K562 (cell line): ENCODE measurements around the gene SOX15. TPM values are rescaled to one million over a fixed set of nuclear protein-coding genes. Genes with fewer than 3 reads are reported as not detected.

Experiments
- ATAC-seq: fragments of 200-7000 bp; cut with Tn5 transposase; 3 replicates; pipeline ENCODE4 v1.9.1; 2020; ENCODE audit warnings: moderate library complexity
- BruUV-seq: library from RNA; stranded (reverse); fragments of 400-500 nt; replicated peaks from 2 replicates; lab custom pipeline; 2021; lab: Mats Ljungman, UMichigan
- CTCF ChIA-PET: fragments of 300-600 bp; formaldehyde crosslinking; extraction: SDS; loops from one replicate; lab custom pipeline; 2021; ENCODE audit warnings: low intra/inter-chr PET ratio; lab: Yijun Ruan, JAX
- POLR2A ChIA-PET: fragments of 300-600, 350-650 bp; sonication (Branson Sonifier 250); formaldehyde crosslinking; extraction: SDS; loops from one replicate; lab custom pipeline; 2021; ENCODE audit warnings: antibody characterized with exemption, inconsistent platforms; lab: Yijun Ruan, JAX
- DNase-seq, 4 experiments: peaks; one replicate each; pipeline versions ENCODE4 v3.0.0 to v3.0.0-alpha.2; 2011 to 2018; ENCODE audit warnings: low spot score in 3 of 4, mixed read lengths in 3 of 4; ENCODE audit errors: extremely low read depth in 1 of 4
- FAIRE-seq: peaks from 2 replicates; lab custom pipeline; 2011; peaks lifted over from hg19 to GRCh38; lab: Jason Lieb, UNC
- H2AFZ ChIP-seq: 2 replicates; pipeline ENCODE4 v1.6.0; 2011; ENCODE audit warnings: low read depth, low read length, control low read depth, inconsistent platforms
- H3K27ac ChIP-seq: fragments of 200-600 bp; 3 replicates; pipeline ENCODE4 v1.8.0; 2011; ENCODE audit warnings: low read depth, mild to moderate bottlenecking, control low read depth, inconsistent platforms, low read length, moderate library complexity, mixed read lengths; ENCODE audit errors: extremely low read depth
- H3K27me3 ChIP-seq, 2 experiments: fragments of 300-600 bp in 1 of 2; 2 replicates in 1 of 2; 3 replicates in 1 of 2; pipeline versions ENCODE4 v1.6.0 to v1.8.0; 2011; ENCODE audit warnings: inconsistent platforms in 2 of 2, low read length in 2 of 2, mild to moderate bottlenecking in 1 of 2, mixed read lengths in 1 of 2, moderate library complexity in 1 of 2; ENCODE audit not compliant: control insufficient read depth in 2 of 2, insufficient read depth in 2 of 2
- H3K36me3 ChIP-seq: fragments of 300-600 bp; 3 replicates; pipeline ENCODE4 v1.8.0; 2011; ENCODE audit warnings: mild to moderate bottlenecking, low read length, inconsistent platforms; ENCODE audit not compliant: control insufficient read depth, insufficient read depth
- H3K4me1 ChIP-seq, 2 experiments: fragments of 200-600 bp in 1 of 2; replicated peaks in 1 of 2; 2 replicates in 1 of 2; 3 replicates in 1 of 2; pipeline versions ENCODE4 v1.5.1 to v1.8.0; 2011; ENCODE audit warnings: inconsistent platforms in 2 of 2, low read length in 2 of 2, mild to moderate bottlenecking in 1 of 2, mixed read lengths in 1 of 2, moderate library complexity in 1 of 2; ENCODE audit not compliant: control insufficient read depth in 2 of 2, insufficient read depth in 2 of 2
- H3K4me2 ChIP-seq: 2 replicates; pipeline ENCODE4 v1.6.1; 2011; ENCODE audit warnings: low read length, control low read depth, inconsistent platforms, mixed read lengths; ENCODE audit not compliant: insufficient read depth
- H3K4me3 ChIP-seq: fragments of 200-600 bp; sonication (generic), shearing (Covaris generic); 2 replicates; pipeline ENCODE4 v1.5.1; 2016; ENCODE audit warnings: control low read depth, inconsistent platforms
- H3K79me2 ChIP-seq: fragments of 200-600 bp; 3 replicates; pipeline ENCODE4 v1.8.0; 2011; ENCODE audit warnings: low read length, inconsistent platforms; ENCODE audit not compliant: control insufficient read depth, insufficient read depth
- H3K9ac ChIP-seq, 2 experiments: 2 replicates each; pipeline versions ENCODE4 v1.6.0 to v1.6.1; 2011; ENCODE audit warnings: low read depth in 2 of 2, low read length in 2 of 2, control low read depth in 1 of 2, inconsistent platforms in 1 of 2, mild to moderate bottlenecking in 1 of 2, mixed read lengths in 1 of 2; ENCODE audit not compliant: insufficient read depth in 1 of 2
- H3K9me1 ChIP-seq: one replicate; pipeline ENCODE4 v1.6.0; 2011; ENCODE audit warnings: inconsistent platforms, mild to moderate bottlenecking, low read length, moderate library complexity; ENCODE audit not compliant: control insufficient read depth, insufficient read depth
- H3K9me3 ChIP-seq: replicated peaks from 2 replicates; pipeline ENCODE4 v1.5.1; 2011; ENCODE audit warnings: low read depth, low read length, inconsistent platforms; ENCODE audit not compliant: control insufficient read depth, insufficient read depth
- H4K20me1 ChIP-seq: replicated peaks from 2 replicates; pipeline ENCODE4 v1.6.1; 2011; ENCODE audit warnings: low read length, inconsistent platforms, mixed read lengths; ENCODE audit not compliant: control insufficient read depth, insufficient read depth
- CBFA2T2 ChIP-seq: fragments of 450-650 bp; conservative IDR thresholded peaks from 2 replicates; pipeline ENCODE4 v1.6.1; 2017; ENCODE audit warnings: mild to moderate bottlenecking
- GMEB1 ChIP-seq: fragments of 250-450 bp; sonication (Bioruptor Pico); IDR thresholded peaks from 2 replicates; pipeline ENCODE4 v1.4.0; 2020; ENCODE audit warnings: mild to moderate bottlenecking
- HOXB6 ChIP-seq: fragments of 250-450 bp; sonication (Bioruptor Pico); IDR thresholded peaks from 2 replicates; pipeline ENCODE4 v1.5.1; 2022; ENCODE audit warnings: mild to moderate bottlenecking, borderline replicate concordance
- KLF10 ChIP-seq: fragments of 250-450 bp; sonication (Bioruptor Pico); IDR thresholded peaks from 2 replicates; pipeline ENCODE4 v1.6.1; 2021; ENCODE audit warnings: matching md5 sums
- MAFK ChIP-seq: IDR thresholded peaks from 2 replicates; pipeline ENCODE4 v1.6.1; 2011; ENCODE audit warnings: low read length, improper control_type of control experiment
- NCOR1 ChIP-seq: fragments of 450-650 bp; IDR thresholded peaks from 2 replicates; pipeline ENCODE4 v1.6.1; 2016; ENCODE audit warnings: mild to moderate bottlenecking, moderate library complexity
- PCBP2 ChIP-seq: fragments of 200-400 bp; formaldehyde crosslinking; IDR thresholded peaks from 2 replicates; pipeline ENCODE4 v1.6.1; 2018; ENCODE audit warnings: low read length, low read depth, mild to moderate bottlenecking, moderate library complexity; ENCODE audit not compliant: poor library complexity, severe bottlenecking
- POLR2A ChIP-seq: fragments of 450-650 bp; conservative IDR thresholded peaks from 2 replicates; pipeline ENCODE4 v1.6.1; 2016
- RAD21 ChIP-seq, 2 experiments: fragments of 250-450 bp in 1 of 2; fragments of 450-650 bp in 1 of 2; sonication (Bioruptor Pico) in 1 of 2; formaldehyde crosslinking in 1 of 2; IDR thresholded peaks in 1 of 2; conservative IDR thresholded peaks in 1 of 2; 2 replicates each; pipeline versions ENCODE4 v1.4.0 to v1.8.0; 2020 to 2022; ENCODE audit warnings: mild to moderate bottlenecking in 2 of 2, moderate library complexity in 1 of 2
- ZNF121 ChIP-seq: sonication (generic); formaldehyde crosslinking; conservative IDR thresholded peaks from 2 replicates; pipeline ENCODE4 v1.8.0; 2022; ENCODE audit warnings: missing genetic modification reagents
- ZNF431 ChIP-seq: sonication (generic); formaldehyde crosslinking; IDR thresholded peaks from 2 replicates; pipeline ENCODE4 v1.8.0; 2022; ENCODE audit warnings: mild to moderate bottlenecking, missing genetic modification reagents
- ZNF766 ChIP-seq: fragments of 200-800 bp; sonication (Bioruptor generic); conservative IDR thresholded peaks from 2 replicates; pipeline ENCODE4 v1.6.1; 2016; ENCODE audit warnings: missing genetic modification characterization, missing compliant biosample characterization
- WGBS: fragments of 100-300 bp; shearing (Covaris generic); methylation state at CpG from one replicate; pipeline ENCODE4 v1.1.6; 2016; ENCODE audit warnings: low coverage, mixed read lengths; ENCODE audit not compliant: insufficient coverage; ENCODE audit errors: missing lambda C conversion rate; 5-methylcytosine and 5-hydroxymethylcytosine counted together
- in situ Hi-C: fragments of 300-500 bp; cut with MboI; formaldehyde crosslinking; loops from 4 replicates; pipeline ENCODE4 v1.15.0; 2018; ENCODE audit warnings: inconsistent platforms, mixed read lengths
- intact Hi-C: fragments of 100-400 bp; cut with micrococcal nuclease; formaldehyde crosslinking; loops from 2 replicates; pipeline ENCODE4 v1.14.2; 2022
- polyA plus RNA-seq, 8 experiments: library from polyadenylated mRNA; depleted of rRNA in 4 of 8; stranded (reverse) in 5 of 8; unstranded in 3 of 8; fragments of >200 nt; fragmentation: Nextera tagmentation in 2 of 8; fragmentation: Illumina TruSeq in 1 of 8; extraction: Ambion mirVana in 2 of 8; extraction: Trizol in 1 of 8; gene quantifications; 2 replicates each; pipeline versions ENCODE4 v1.2.1 to v1.2.3, GENCODE V29; 2011 to 2014; ENCODE audit warnings: inconsistent platforms in 1 of 8, missing spikeins in 1 of 8
- total RNA-seq, 7 experiments: library from RNA; depleted of rRNA in 6 of 7; stranded (reverse); fragments of >200 nt in 6 of 7; fragmentation: Illumina TruSeq in 2 of 7; extraction: Trizol in 2 of 7; gene quantifications; 2 replicates each; pipeline versions ENCODE4 v1.2.1 to v1.2.3, GENCODE V29; 2011 to 2021; ENCODE audit warnings: low replicate concordance in 1 of 7

Gene SOX15
- total and polyA plus RNA-seq, 9 of the 15 experiments (the other 6 are each of a cell fraction or from before 2014, with no cell fraction given), result 0.07 to 0.33 (median 0.19) TPM; not detected in 5

DNA sequence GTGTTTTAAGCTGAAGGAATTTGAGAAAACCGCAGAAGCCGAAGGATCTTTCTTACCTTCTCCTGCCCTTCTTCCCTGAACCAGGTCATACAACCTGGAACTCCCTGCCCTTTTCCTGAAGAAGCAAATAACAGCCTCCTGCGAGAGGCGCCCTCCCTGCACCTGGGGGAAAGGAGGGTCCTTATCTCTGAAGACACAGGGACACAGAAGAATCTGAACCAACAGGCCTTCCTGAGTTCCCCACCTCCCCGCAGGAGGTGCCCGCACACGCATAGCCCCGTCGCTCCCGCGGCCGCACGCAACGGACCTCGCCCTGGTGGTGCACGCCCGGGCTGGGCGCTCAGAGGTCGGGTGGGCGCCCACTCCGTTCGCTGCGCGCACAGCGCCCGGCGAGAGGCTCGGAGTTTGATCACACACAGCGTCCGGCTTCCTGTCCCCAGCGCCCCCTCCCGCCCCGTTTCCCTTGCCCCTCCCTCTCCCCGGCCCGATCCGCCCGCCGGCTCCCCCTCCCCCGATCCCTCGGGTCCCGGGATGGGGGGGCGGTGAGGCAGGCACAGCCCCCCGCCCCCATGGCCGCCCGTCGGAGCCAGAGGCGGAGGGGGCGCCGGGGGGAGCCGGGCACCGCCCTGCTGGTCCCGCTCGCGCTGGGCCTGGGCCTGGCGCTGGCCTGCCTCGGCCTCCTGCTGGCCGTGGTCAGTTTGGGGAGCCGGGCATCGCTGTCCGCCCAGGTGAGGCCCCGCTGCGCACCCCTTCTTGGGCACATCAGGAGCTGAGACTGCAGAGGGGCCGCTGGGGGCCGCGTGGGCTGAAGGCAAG lies 41.1 kb downstream of the SOX15 start, which contains the start of gene TNFSF12 (continued):
- TF ChIP-seq PCBP2, result no peak
- peak; percentile 40; the same call in 1 of the 2 replicates for TF ChIP-seq NCOR1

- H3K27ac ChIP-seq, result no peak overlapping the region
- no peak overlapping the region for H3K4me2 ChIP-seq
- no peaks in the 10 kb centered on the region for H3K27me3 ChIP-seq
- no peaks in the 10 kb centered on the region for H3K79me2 ChIP-seq
- no peaks in the 10 kb centered on the region for H4K20me1 ChIP-seq
- BruUV-seq, result no TSS peak
- H2AFZ ChIP-seq, result no peak overlapping the region
- no peak for ATAC-seq
- intact Hi-C loops, result no loop called here
- H3K4me3 ChIP-seq, result no peak overlapping the region
- FAIRE-seq, result no peak
- TF ChIP-seq GMEB1 (CRISPR knock-in tag) (no peak), HOXB6 (no peak), ZNF121 (CRISPR knock-in tag) (no peak), RAD21 (CRISPR knock-in tag; conservative IDR thresholded peaks at IDR 0.05 in 1 of 2, IDR thresholded peaks at IDR 0.05 in 1 of 2) (no peak), KLF10 (CRISPR knock-in tag) (no peak), MAFK (no peak), CBFA2T2 (no peak), ZNF766 (no peak), ZNF431 (CRISPR knock-in tag) (no peak), POLR2A (no peak)
- TF ChIP-seq, all 486 proteins: peak for 0
- ChIA-PET CTCF (no interaction called here), POLR2A (interaction anchor here (1.3 kb wide), 1 partner anchor 10 kb away, joined by 3 read pairs; no protein-coding TSS in a partner anchor)
- 60% methylated on average over 5 of the region's 6 CpGs for WGBS
- Histone ChIP-seq H3K9me3 (no peaks in the 10 kb centered on the region), H3K36me3 (no peaks in the 10 kb centered on the region), H3K4me1 (peaks cover 4 to 19% of the 10 kb centered on the region in 2 experiments; a peak in 3 of 5 replicates), H3K9me1 (no peaks in the 10 kb centered on the region), H3K9ac (no peak overlapping the region)
- DNase-seq, result no peak
- in situ Hi-C loops, result no loop called here
Observed at GRCh38 chr17:7544911-7545310, 45.0 kb downstream of the SOX15 start.
